Neural cell (in vitro differentiated cells): ENCODE measurements around the gene CTH. TPM values are rescaled to one million over a fixed set of nuclear protein-coding genes. Genes with fewer than 3 reads are reported as not detected.

Source experiments
- H2AFZ ChIP-seq: fragments of 200-600, 300-800 bp; sonication (generic), shearing (Covaris generic); 2 replicates; pipeline ENCODE4 v1.6.0; 2014; ENCODE audit warnings: low read depth, mild to moderate bottlenecking, antibody characterized with exemption, low read length, moderate library complexity
- H3F3A ChIP-seq: fragments of 200-600 bp; shearing (Covaris generic); 2 replicates; pipeline ENCODE4 v1.6.1; 2016; ENCODE audit warnings: mild to moderate bottlenecking, moderate library complexity, mixed read lengths, antibody characterized with exemption, low read length; ENCODE audit not compliant: insufficient read depth, poor library complexity, severe bottlenecking
- H3K27ac ChIP-seq: fragments of 200-600, 300-800 bp; sonication (generic), shearing (Covaris generic); 2 replicates; pipeline ENCODE4 v1.5.1; 2014; ENCODE audit warnings: mild to moderate bottlenecking, low read length, moderate library complexity
- H3K27me3 ChIP-seq: fragments of 300-800, 200-600 bp; sonication (generic), shearing (Covaris generic); 2 replicates; pipeline ENCODE4 v1.6.0; 2014; ENCODE audit warnings: mild to moderate bottlenecking, low read depth, low read length, moderate library complexity; ENCODE audit not compliant: insufficient read depth
- H3K36me3 ChIP-seq: fragments of 300-800, 200-600 bp; sonication (generic), shearing (Covaris generic); 2 replicates; pipeline ENCODE4 v1.5.1; 2014; ENCODE audit warnings: mild to moderate bottlenecking, antibody characterized with exemption, low read length, moderate library complexity; ENCODE audit not compliant: insufficient read depth
- H3K4me2 ChIP-seq: fragments of 300-800, 200-600 bp; sonication (generic), shearing (Covaris generic); 2 replicates; pipeline ENCODE4 v1.6.0; 2014; ENCODE audit warnings: mild to moderate bottlenecking, low read length
- H3K4me3 ChIP-seq: fragments of 300-800, 200-600 bp; sonication (generic), shearing (Covaris generic); 2 replicates; pipeline ENCODE4 v1.5.1; 2014; ENCODE audit warnings: mild to moderate bottlenecking, low read length, moderate library complexity
- H3K79me2 ChIP-seq: fragments of 200-600 bp; shearing (Covaris generic); replicated peaks from 2 replicates; pipeline ENCODE4 v1.6.0; 2014; ENCODE audit warnings: mild to moderate bottlenecking, low read length, moderate library complexity; ENCODE audit not compliant: insufficient read depth
- H3K9ac ChIP-seq: fragments of 300-800, 200-600 bp; sonication (generic), shearing (Covaris generic); 2 replicates; pipeline ENCODE4 v1.6.1; 2016; ENCODE audit warnings: mild to moderate bottlenecking, low read length, mixed read lengths
- H3K9me2 ChIP-seq: fragments of 200-600 bp; shearing (Covaris generic); 2 replicates; pipeline ENCODE4 v1.6.1; 2016; ENCODE audit warnings: mild to moderate bottlenecking, low read length, mixed read lengths; ENCODE audit not compliant: insufficient read depth
- H3K9me3 ChIP-seq: fragments of 200-600, 300-800 bp; sonication (generic), shearing (Covaris generic); 2 replicates; pipeline ENCODE4 v1.6.1; 2016; ENCODE audit warnings: mild to moderate bottlenecking, mixed run types, low read length, moderate library complexity, mixed read lengths
- H4K20me1 ChIP-seq: fragments of 200-600 bp; shearing (Covaris generic); 2 replicates; pipeline ENCODE4 v1.6.1; 2016; ENCODE audit warnings: mild to moderate bottlenecking, mixed run types; ENCODE audit not compliant: insufficient read depth
- CTCF ChIP-seq: fragments of 450-650 bp; IDR thresholded peaks from 2 replicates; pipeline ENCODE4 v1.5.1; 2014; ENCODE audit warnings: antibody characterized with exemption, mild to moderate bottlenecking, moderate library complexity; ENCODE audit not compliant: poor library complexity, severe bottlenecking
- EP300 ChIP-seq: fragments of 450-650 bp; conservative IDR thresholded peaks from 2 replicates; pipeline ENCODE4 v1.6.1; 2014; ENCODE audit warnings: antibody characterized with exemption, mild to moderate bottlenecking, moderate library complexity; ENCODE audit not compliant: poor library complexity, severe bottlenecking
- EZH2 ChIP-seq: fragments of 200-600, 300-800 bp; shearing (Covaris generic), sonication (generic); IDR thresholded peaks from 2 replicates; pipeline ENCODE4 v1.6.1; 2014; ENCODE audit warnings: antibody characterized with exemption, low read length, borderline replicate concordance, mild to moderate bottlenecking; ENCODE audit not compliant: insufficient read depth, poor library complexity, severe bottlenecking
- MXI1 ChIP-seq: fragments of 450-650 bp; conservative IDR thresholded peaks from 2 replicates; pipeline ENCODE4 v1.6.1; 2014; ENCODE audit warnings: antibody characterized with exemption, mild to moderate bottlenecking; ENCODE audit not compliant: poor library complexity, severe bottlenecking
- POLR2AphosphoS5 ChIP-seq: IDR thresholded peaks from 2 replicates; pipeline ENCODE4 v1.6.1; 2012
- RAD21 ChIP-seq: fragments of 450-650 bp; conservative IDR thresholded peaks from 2 replicates; pipeline ENCODE4 v1.6.1; 2014; ENCODE audit warnings: antibody characterized with exemption, mild to moderate bottlenecking, moderate library complexity
- SMC3 ChIP-seq: fragments of 450-650 bp; conservative IDR thresholded peaks from 2 replicates; pipeline ENCODE4 v1.6.1; 2014; ENCODE audit warnings: antibody characterized with exemption, mild to moderate bottlenecking, moderate library complexity; ENCODE audit not compliant: poor library complexity
- TAF1 ChIP-seq: IDR thresholded peaks from 2 replicates; pipeline ENCODE4 v1.6.1; 2012; ENCODE audit warnings: low read depth
- polyA plus RNA-seq: library from polyadenylated mRNA; depleted of rRNA; stranded (reverse); fragments of >200 nt; gene quantifications from 2 replicates; pipeline ENCODE4 v1.2.3, GENCODE V29; 2014
- TF ChIP-seq, protein P1 (sequence below): IDR thresholded peaks from 2 replicates; pipeline ENCODE4 v1.6.1; 2012; ENCODE audit warnings: borderline replicate concordance

The CTH gene
- polyA plus RNA-seq, 1 donor from 2014 or later: 10.0 TPM

- H4K20me1 ChIP-seq: no peaks in the 10 kb centered on the region
- no peak overlapping the region for H3K27ac ChIP-seq
- H2AFZ ChIP-seq: no peak overlapping the region
- H3K9ac ChIP-seq: no peak overlapping the region
- no peaks in the 10 kb centered on the region for H3K9me2 ChIP-seq
- no peaks in the 10 kb centered on the region for H3F3A ChIP-seq
- H3K36me3 ChIP-seq: peaks cover 4% of the 10 kb centered on the region
- no peaks in the 10 kb centered on the region for H3K27me3 ChIP-seq
- H3K9me3 ChIP-seq: no peaks in the 10 kb centered on the region
- H3K79me2 ChIP-seq: no peaks in the 10 kb centered on the region
- no peak overlapping the region for H3K4me2 ChIP-seq
- no peak overlapping the region for H3K4me3 ChIP-seq
- no peak for TF ChIP-seq TAF1
- no peak for TF ChIP-seq CTCF
- no peak for TF ChIP-seq MXI1
- TF ChIP-seq SMC3: no peak
- no peak for TF ChIP-seq EZH2
- no peak for TF ChIP-seq EP300
- no peak for TF ChIP-seq RAD21
- TF ChIP-seq, protein P1, sequence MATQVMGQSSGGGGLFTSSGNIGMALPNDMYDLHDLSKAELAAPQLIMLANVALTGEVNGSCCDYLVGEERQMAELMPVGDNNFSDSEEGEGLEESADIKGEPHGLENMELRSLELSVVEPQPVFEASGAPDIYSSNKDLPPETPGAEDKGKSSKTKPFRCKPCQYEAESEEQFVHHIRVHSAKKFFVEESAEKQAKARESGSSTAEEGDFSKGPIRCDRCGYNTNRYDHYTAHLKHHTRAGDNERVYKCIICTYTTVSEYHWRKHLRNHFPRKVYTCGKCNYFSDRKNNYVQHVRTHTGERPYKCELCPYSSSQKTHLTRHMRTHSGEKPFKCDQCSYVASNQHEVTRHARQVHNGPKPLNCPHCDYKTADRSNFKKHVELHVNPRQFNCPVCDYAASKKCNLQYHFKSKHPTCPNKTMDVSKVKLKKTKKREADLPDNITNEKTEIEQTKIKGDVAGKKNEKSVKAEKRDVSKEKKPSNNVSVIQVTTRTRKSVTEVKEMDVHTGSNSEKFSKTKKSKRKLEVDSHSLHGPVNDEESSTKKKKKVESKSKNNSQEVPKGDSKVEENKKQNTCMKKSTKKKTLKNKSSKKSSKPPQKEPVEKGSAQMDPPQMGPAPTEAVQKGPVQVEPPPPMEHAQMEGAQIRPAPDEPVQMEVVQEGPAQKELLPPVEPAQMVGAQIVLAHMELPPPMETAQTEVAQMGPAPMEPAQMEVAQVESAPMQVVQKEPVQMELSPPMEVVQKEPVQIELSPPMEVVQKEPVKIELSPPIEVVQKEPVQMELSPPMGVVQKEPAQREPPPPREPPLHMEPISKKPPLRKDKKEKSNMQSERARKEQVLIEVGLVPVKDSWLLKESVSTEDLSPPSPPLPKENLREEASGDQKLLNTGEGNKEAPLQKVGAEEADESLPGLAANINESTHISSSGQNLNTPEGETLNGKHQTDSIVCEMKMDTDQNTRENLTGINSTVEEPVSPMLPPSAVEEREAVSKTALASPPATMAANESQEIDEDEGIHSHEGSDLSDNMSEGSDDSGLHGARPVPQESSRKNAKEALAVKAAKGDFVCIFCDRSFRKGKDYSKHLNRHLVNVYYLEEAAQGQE: no peak
- no peak for TF ChIP-seq POLR2AphosphoS5
Measured at GRCh38 chr1:70434253-70434859, 23.3 kb downstream of the CTH start.

- H3K9me2 ChIP-seq: no peaks in the 10 kb centered on the region
- peaks cover 4% of the 10 kb centered on the region for H3K36me3 ChIP-seq
- H3K27me3 ChIP-seq: no peaks in the 10 kb centered on the region
- no peak overlapping the region for H3K9ac ChIP-seq
- H3F3A ChIP-seq: no peaks in the 10 kb centered on the region
- H4K20me1 ChIP-seq: no peaks in the 10 kb centered on the region
- no peak overlapping the region for H2AFZ ChIP-seq
- no peaks in the 10 kb centered on the region for H3K79me2 ChIP-seq
- no peak overlapping the region for H3K4me2 ChIP-seq
- H3K27ac ChIP-seq: no peak overlapping the region
- no peak overlapping the region for H3K4me3 ChIP-seq
- H3K9me3 ChIP-seq: no peaks in the 10 kb centered on the region
- TF ChIP-seq EP300 (no peak), CTCF (peak; percentile 56), RAD21 (peak; percentile 67), SMC3 (peak; percentile 68)
Measured at GRCh38 chr1:70436622-70437251, 25.7 kb downstream of the CTH start.
